HG02642 (cell line): ENCODE results near the gene SART3.

Source experiments
- ATAC-seq: cut with Tn5 transposase; IDR thresholded peaks from one replicate; pipeline ENCODE4 v1.9.1; 2021; ENCODE audit warnings: mild to moderate bottlenecking; ENCODE audit not compliant: unreplicated experiment, poor library complexity

Gene SART3

DNA sequence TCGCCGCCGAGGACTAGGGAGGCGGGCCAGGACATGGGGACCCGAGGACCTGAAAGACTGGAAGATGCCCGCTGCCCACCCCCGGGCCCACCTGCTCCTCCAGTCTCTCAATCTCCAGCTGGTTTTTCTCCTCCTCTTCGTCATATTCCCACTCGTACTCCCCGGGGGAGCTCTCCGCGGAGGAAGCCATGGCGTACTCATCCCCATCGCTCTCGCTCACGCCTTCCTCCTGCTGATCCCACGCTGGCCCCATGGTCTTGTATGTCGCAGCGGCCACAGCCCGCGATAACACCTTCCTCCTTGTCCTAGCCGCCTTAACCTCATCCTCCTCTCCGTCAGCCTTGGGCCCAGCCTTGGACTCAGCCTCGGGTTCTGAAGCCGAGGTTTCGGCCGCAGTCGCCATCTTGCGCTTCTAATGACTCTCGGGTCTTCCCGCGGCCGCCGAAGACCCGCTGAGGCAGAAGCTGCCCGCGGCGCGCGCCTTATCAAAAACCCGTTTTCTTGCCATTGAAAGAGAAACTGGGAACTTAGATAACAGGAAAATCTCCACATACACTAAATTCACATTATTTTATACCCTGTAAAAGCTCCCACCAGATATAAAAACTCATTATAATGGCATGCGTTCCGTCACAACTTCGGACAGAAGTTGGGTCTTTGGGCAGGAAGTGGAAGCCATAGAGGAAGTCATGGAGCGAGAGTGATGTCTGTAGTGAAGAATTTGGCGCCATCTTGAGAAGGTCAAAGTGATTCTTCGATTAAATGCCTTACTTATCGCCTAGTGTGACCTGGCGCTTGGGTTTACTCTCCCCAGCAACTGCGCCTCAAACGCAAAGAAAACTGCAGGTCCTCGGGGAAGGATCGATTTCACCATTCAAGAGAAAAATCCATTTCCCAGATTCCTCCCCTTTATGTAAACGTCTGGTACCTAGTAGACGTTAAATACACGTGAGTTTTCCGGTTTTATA, at the start of gene SART3:
Gene SART3, minus strand, starts transcription at position 422 of the 968 bp plus-strand sequence. Its CDS starts 19 bp downstream, at position 403.
- peak; percentile 43 for ATAC-seq

DNA sequence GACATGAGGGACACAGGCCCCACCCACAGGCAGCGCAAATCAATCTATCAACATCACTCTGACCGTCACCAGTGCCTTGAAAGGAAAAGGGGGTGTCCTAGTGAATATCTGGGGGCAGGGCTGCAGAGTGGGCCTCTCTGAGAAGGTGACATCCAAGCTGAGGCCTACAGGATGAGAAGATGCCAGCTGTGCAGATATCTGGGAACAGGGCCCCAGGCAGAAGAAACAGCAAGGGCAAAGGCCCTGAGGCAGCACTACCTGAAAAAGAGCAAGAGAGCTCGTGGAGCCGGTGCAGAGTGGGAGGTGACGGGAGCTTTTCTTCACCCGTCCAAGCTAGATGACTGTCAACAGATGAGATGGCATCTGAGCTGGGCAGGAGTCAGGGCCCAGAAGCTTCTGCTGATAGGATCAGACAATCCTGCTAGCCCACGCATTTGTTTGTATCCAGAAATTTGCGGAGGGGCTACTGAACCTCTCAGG, 49.4 kb upstream of the SART3 start:
- no peak for ATAC-seq

GRCh38 chr12:108609537-108610335, 48.8 kb upstream of the SART3 start:
- ATAC-seq: peak; percentile 52

- no peak for ATAC-seq
Observed at GRCh38 chr12:108608616-108609015, 47.6 kb upstream of the SART3 start.

GRCh38 chr12:108607981-108608600, 47.1 kb upstream of the SART3 start:
- no peak for ATAC-seq

- ATAC-seq: no peak
Observed at GRCh38 chr12:108606492-108606891, 45.5 kb upstream of the SART3 start.

DNA sequence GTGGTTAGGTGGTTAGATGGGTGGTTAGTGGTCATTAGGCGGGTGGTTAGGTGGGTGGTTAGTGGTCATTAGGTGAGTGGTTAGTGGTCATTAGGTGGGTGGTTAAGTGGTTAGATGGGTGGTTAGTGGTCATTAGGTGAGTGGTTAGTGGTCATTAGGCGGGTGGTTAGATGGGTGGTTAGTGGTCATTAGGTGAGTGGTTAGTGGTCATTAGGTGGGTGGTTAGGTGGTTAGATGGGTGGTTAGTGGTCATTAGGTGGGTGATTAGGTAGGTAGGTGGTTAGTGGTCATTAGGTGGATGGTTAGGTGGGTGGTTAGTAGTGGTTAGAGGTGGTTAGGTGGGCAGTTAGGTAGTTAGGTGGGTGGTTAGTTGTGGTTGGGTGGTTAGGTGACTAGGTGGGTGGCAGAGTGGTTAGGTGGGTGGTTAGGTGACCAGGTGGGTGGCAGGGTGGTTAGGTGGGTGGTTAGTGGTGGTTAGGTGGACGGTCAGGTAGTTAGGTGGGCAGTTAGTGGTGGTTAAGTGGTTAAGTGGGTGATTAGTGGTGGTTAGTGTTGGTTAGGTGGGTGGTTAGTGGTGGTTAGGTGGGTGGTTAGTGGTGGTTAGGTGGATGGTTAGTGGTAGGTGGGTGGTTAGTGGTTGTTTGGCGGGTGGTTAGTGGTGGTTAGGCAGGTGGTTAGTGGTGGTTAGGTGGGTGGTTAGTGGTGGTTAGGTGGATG, 44.9 kb upstream of the SART3 start:
- ATAC-seq: no peak

- no peak for ATAC-seq
Observed at GRCh38 chr12:108605000-108605689, 44.2 kb upstream of the SART3 start.

GRCh38 chr12:108604208-108604941, 43.4 kb upstream of the SART3 start:
- no peak for ATAC-seq

GRCh38 chr12:108603743-108604142, 42.8 kb upstream of the SART3 start:
- no peak for ATAC-seq

DNA sequence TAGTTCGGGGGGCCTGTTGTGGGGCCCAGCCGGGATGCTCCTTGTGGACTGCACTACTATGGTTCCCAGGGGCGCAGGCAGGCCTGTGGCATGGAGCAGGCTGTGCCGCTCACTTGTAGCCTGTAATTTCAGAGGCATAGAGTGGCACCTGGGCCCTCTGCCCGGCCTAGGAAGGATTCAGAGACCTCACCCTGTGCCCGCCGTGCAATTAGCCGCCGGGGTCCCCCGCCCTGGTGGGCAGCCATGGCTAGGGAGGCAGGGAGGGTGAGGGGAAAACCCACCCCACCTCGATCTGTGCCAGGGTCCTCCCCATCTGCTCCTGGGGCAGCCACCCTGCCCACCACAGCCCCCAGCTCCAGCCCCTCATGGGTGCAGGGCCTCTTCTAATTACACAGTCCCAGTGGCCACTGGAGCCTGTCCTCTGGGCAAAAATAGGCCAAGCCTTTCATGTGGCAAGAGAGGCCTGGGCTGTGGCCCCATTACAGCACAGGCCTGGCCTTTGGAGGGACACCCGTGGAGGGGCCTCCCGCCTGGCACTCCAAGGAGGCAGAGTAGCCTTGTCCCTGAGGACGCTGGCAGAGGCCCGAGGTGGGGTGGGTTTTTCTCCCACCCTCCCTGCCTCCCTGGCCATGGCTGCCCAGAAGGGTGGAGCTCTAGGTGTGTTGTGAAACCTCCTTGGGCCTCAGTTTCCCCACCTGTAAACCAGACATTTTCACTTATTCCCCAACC, 42.2 kb upstream of the SART3 start:
- no peak for ATAC-seq

DNA sequence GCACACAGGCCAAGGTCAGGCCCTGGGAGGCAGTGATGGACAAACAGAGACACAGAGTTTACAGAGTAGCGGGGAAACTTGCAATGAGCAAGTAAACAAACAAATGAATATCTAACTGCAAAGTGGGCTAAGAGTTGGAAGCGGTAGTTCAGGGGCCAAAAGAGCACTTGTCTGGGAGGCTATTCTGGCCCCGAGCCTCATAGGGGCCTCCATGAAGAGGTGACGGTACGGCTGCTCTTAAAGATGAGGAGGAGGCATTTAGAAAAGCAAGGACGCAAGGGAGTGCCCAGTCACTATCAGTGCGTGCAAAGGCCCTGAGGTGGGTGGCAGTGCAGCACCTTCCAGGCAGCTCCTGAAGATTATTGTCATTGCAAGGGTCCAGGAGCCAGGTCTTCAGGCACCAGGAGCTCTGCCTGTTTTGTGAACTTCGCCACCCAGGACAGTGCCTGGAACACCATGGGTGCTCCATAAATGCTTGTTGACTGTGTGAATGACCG, 41.3 kb upstream of the SART3 start:
- ATAC-seq: no peak

DNA sequence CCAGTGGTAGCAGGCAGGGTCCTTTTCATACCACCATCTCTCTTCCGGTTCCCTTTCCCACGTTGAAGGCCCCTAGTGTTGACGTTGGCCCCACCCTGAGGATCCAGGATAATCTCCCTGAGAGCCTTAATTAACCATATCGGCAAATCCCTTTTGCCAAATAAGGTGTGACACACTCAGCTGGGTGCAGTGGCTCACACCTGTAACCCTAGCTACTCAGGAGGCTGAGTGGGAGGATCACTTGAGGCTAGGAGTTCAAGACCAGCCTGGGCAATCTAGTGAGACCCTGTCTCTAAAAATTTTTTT, 39.7 kb upstream of the SART3 start:
- no peak for ATAC-seq

- ATAC-seq: no peak
Observed at GRCh38 chr12:108599948-108600701, 39.2 kb upstream of the SART3 start.

DNA sequence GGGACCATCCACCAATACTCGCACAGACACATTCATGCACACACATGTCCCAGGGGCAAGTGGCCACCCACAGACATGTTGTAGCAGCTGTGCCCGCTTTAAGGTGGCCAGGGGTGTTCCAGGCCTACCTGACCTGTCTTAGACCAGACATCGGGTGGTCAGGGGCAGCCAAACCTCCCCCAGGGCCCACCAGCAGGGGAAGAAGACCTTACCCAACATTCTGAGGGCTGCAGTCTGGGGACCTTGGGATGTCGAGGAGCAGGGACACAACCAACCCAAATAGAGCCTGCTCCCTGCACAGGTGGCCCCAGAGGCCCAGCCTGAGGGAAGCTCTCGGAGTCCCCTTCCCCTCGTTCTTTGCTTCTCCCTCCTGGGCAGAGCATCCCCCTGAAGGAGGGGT, 38.6 kb upstream of the SART3 start:
- no peak for ATAC-seq

DNA sequence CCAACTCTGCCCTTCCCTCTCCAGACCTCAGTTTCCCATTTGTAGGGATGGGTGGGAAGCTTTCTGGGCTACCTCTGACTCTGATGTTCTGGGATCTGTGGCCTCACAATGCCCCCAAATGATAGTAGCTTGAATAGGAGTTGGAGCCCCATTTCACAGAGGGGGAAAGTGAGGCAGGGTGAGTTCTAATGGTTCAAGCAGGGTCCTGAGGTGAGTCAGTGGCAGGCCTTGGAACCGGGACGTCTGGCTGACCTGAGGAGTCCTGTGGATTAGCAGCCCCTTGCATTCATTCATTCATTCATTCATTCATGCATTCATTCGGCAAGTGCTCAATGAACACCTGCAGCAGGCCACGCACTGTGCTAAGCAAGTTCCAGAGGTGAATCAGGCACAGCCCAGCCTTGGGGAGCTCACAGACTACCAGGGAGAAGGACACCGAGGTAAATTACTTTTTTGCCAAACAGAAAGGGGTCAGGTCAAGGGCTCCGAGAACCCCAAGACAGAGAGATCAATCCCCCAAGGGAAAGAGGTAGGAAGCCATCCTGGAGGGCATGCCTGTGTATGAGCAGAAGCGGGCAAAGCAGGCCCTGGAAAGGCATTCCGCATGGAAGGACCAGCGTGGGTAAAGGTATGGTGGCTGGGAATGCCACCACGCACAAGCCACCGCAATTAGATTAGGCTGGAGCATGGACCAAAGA, 37.7 kb upstream of the SART3 start:
- ATAC-seq: no peak
